NOMO-1 (cell line): ENCODE data around the gene PPTC7.
"Not testable (repeated sequence)": the region's sequence is repeated elsewhere in the genome, so short reads cannot be mapped to it uniquely, and the experiment has no call there.

ENCODE experiments used
- DNase-seq, 2 experiments: peaks; one replicate each; lab custom pipeline; 2025; ENCODE audit not compliant: unreplicated experiment in 2 of 2; lab: John Stamatoyannopoulos, UW

PPTC7 gene

DNA sequence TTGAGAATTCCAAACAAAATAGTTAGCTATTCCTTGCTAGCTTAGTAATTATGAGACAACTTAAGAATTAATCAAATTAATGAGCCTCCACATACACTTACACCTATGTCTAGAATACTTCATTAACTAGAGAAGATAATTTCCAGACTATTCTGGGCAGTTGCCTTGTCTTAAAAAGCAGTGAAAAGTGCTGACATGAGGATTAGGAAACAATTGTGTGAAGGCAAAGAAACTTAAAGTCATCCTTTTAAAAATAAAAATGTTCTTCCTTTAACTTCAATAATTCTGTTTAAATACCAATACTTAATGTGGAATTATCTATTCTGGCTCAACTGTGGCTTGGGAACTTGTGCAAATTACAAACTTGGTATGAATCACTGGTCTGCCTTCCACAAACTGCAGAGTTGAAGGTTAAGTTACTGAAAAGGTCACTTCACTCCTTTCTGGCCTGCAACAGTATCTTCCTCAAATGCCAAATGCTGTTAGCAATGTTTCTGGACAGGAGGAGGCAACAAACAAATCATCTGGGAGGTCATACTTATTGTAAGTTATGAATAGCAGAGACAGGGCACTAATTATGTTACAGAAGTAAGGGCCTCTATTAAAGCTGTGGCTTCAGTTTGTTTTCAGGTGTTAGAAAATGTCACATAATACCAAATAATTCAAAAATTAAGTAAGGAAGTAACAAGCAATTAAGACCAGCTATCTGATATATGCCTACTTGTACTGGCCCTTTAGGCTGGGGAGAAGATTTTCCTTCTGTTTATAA is 19.2 kb downstream of the PPTC7 start:
- peak in 1 of 2 experiments; percentile 39 for DNase-seq

DNA sequence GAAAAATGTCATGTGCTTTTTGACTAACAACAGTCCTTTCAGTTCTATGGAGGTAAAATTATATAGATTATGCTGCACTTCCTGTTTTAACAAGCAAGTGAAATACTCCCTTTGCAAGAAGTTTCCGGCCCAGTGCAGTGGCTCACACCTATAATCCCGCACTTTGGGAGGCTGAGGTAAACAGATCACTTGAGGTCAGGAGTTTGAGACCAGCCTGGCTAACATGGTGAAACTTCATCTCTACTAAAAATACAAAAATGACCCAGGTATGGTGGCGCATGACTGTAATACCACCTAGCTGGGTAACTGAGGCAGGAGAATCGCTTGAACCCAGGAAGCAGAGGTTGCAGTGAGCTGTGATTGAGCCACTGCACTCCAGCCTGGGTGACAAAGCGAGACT is 20.7 kb downstream of the PPTC7 start:
- peak in 1 of 2 experiments; percentile 58 for DNase-seq

DNA sequence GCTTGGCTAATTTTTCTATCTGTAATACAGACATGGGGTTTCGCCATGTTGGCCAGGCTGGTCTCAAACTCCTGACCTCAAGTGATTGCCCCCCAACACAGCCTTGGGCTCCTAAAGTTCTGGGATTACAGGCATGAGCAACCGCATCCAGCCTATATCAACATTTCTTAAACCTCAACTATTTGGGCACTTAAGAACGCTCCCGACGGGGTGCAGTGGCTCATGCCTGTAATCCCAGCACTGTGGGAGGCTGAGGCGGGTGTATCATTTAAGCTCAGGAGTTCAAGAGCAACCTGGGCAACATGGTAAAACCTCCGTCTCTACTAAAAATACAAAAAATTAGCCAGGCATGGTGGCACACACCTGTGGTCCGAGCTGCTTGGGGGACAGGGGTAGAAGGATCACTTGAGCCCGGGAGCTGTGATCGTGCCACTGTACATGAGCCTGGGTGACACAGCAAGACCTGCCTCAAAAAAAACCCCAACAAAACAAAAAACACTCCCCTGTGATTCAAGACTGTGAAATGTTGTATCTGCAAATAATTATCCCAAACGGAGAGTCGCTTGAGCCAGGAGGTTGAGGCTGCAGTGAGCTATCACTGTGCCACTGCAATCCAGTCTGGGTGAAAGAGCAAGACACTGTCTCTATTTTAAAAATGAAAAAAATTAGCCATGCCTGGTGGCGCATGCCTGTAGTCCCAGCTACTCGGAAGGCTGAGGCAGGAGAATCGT is 21.5 kb downstream of the PPTC7 start:
- DNase-seq = no peak

DNA sequence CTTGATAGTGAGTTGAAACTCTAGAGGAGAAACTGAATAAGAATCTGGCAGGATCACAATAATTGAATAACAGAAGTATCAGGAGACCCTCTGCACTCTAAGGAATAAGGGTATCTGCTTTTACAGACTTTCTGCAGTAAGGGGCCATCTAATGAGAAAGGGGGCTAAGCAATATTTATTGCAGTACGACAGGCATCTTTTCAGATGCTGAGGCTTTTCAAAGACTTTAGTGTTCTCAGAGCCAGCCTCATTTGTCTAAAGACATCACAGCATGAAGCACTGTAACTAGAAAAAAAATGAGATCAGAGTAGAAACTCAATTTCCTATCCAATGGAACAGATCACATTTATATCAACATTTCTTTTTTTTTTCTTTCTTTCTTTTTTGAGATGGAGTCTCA is 22.2 kb downstream of the PPTC7 start:
- DNase-seq = no peak

DNA sequence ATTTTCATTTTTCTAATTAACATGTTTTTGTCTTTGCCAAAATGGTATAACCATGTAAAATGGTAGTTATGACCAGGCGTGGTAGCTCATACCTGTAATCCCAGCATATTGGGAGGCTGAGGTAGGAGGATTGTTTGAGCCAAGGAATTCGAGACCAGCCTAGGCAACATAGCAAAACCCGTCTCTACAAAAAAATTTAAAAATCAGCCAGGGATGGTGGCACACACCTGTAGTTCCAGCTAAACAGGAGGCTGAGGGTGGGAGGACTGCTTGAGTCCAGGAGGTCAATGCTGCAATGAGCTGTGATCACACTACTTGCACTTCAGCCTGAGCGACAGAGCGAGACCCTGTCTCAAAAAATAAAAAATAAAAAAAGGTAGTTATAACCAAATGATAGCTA is 23.1 kb downstream of the PPTC7 start:
- DNase-seq = no peak

DNA sequence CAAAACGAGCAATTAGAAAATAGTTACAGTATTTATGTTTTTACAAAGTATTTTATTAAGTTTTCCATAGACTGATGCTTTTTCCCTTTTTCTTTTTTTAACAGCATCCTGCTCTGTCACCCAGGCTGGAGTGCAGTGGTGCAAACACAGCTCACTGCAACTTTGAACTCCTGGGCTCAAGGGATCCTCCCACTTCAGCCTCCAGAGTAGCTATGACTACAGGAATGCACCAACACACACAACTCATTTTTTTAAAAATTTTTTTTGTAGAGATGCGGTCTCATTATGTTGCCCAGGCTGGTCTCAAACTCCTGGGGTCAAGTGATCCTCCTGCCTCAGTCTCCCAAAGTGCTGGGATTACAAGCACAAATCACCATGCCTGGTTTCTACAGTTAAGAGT is 24.2 kb downstream of the PPTC7 start:
- DNase-seq = not testable (repeated sequence)

DNA sequence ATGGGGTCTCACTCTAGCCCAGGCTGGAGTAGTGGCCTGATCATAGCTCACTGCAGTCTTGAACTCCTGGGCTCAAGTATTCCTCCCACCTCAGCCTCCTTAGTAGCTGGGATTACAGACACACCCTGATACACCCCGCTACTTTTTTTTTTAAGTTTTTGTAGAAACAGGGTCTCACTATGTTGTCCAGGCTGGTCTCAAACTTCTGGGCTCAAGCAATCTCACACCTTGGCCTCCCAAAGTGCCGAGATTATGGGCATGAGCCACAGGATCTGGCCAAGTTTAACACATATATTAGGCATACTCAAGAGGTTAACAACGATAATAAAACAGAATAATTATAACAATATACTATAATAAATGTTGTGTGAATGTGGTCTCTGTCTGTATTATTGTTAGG is 25.8 kb downstream of the PPTC7 start:
- no peak for DNase-seq

DNA sequence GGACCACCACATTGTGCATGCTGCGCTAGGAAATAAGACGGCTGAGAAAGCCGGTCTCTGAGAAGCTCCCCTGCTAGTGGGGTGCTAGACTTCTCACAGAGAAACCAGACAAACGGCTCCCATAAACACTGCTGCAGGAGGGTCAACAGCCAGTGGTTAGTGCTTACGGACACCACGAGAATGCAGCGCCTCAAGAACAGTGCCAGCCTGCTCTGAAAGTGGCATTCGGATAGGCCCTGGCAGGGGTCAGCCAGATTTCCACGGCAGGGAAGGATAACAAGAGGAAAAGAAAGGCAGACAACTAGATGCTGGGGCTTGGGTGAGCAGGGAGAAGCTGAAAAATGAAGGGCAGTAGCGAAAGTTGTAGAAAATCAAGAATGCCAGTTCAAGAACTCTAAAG is 26.4 kb downstream of the PPTC7 start:
- no peak for DNase-seq

DNA sequence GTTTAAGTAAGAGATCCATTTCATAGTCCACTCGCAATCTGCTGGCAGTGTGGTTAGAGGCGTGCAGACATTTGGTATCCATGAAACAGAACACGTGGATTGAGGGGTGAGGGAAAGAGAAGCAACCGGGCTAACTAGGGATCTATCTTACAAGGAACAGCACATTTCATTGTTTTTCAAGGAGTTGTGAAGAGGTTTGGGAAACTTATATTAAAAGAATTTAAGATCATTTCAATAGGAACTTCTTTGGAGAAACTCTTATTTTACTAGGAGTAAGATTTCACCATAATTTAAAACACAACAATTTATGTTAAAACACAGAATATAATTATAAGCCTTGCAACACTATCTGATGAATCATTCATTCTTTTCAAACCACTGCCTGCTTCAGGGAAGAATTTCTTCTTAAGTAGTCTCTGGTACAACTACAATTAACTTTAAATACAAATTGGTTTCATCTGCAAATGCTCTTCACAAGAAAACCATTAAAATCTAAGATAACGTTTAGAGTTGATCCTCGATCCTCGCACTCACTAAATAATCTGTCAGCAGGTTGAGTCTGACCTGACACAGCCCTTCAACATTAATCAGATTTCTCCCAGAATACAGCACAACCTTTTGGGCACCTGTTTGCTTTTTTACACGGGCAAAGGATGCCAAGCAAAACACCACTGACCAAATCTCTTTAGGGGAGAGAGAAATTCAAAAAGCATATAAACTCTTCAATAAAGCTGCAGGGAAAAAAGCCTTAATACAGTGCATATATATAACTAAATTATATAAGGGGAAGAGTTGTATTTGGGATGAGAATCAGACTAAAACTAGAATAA is 27.3 kb downstream of the PPTC7 start:
- peak; percentile 26 to 74 for DNase-seq

DNA sequence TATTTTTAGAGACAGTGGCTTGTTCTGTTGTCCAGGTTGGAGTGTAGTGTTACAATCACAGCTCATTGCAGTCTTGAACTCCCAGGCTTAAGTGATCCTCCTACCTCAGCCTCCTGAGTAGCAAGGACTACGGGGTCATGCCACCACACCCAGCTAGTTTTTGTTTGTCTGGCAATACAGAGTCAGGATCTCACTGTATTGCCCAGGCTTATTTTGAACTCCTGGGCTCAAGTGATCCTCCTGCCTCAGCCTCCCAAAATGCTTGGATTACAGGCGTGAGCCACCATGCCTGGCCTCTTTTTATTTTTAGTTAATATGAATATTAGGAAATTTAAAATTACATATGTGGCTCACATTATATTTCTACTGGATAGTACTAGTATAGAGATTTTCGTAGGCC is 28.9 kb downstream of the PPTC7 start:
- DNase-seq = no peak

DNA sequence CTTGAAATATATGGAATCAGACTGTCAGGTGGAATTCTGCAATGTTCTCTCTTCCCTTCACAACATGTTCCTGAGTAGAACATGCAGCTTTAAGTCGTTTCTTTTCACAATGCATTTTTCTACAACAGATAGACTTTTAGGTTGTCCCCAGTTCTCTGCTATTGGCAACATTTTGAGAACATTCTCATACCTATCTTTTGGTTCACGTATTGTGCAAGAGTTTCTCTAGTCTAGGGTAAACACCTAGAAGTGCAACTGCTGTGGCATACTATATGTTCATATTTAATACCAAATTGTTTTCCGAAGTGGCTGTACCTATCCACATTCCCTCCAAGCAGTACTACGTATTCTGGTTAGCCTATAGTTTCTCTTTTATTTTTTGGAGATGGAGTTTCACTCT is 32.1 kb downstream of the PPTC7 start:
- no peak for DNase-seq

DNA sequence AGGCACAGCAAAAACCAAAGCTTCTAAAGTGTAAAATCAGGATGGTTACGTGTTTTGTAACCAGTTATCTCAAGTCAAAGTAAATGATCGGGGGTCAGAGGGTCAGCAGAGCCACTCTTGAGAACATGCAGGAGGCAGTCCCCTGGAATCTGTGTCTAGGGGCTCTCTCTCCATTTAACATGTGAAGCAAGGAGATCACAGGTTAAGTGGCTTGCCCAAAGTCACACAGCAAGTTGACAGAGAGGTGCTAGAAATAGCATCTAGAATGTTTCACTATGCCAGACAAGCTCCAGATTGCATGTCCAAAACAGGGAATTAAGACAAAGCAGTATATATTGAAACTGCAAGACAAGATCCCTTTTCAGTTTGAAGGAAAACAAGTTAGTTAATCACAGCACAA is 33.4 kb downstream of the PPTC7 start:
- no peak for DNase-seq

DNA sequence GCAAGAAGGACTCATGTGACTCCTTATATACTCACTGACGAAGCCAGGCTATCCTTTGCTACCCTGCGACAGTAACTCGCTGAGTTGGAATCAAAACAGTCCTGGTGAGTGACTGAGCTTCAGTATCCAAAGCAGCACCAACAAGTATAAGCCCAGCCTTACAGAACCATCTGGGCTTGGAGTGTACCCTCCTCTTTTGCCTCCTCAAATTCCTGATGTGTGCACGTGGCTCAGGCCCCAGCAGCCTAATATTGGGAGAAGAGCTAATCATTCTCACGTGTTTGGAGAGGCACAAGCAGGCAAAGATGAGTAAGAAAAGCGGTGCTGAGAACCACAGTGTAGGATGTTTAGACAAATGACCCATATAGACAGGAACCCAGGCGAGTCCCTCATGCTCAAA is 34.4 kb downstream of the PPTC7 start:
- DNase-seq = no peak

DNA sequence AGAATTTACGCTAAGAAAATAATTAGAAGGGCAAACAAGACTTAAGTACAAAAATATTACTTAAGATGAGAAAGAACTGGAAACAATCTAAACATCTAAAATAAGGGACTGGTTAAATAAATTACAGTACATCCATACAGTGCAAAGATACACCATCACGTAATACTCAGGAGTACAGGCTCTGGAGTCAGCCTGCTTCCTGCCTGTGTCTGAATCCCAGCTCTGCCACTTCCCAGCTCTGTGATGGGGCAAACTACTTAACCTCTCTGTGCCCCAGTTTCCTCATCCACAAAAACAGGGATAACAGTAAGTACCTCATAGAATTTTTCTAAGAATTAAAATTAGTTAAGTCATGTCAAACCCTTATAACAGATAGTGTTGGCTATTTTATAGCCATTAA is 36.0 kb downstream of the PPTC7 start:
- DNase-seq = no peak

DNA sequence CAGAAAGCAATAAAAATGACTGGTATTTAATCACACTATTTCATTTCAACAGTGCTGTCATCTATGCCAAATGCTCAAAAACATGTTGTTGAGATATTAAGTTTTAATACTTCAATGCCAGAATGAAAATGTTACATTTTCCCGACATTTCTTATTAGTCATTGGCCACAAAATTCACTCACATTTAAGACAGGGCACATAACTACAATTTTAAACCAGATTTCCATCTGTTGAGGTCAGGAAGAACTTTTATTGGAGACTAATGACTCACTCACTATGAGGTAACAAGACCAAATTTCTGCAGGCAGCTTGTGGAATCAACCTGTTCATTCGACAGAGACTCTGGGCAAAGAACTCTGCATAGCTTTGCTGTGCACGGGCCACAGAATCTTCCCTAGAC is 36.8 kb downstream of the PPTC7 start:
- DNase-seq = peak; percentile 28 to 71

DNA sequence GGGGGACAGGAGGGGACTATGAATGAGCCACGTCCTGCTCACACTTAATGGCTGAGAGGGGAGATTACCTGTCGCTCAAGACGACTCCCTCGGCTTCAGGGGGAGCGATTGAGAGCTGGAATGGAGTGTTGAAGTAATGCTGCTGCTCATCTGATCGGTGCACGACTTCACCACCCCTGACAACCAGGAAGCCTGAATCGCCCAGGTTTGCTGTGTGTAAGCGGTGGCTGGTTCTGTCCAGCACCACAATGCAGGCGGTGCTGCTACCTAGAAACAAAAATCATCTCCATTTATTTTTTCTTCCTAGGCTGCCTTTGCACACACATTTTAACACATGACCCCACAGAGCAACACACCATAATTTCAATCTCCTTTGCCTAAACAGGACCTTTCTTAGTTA is 37.3 kb downstream of the PPTC7 start:
- DNase-seq = no peak

DNA sequence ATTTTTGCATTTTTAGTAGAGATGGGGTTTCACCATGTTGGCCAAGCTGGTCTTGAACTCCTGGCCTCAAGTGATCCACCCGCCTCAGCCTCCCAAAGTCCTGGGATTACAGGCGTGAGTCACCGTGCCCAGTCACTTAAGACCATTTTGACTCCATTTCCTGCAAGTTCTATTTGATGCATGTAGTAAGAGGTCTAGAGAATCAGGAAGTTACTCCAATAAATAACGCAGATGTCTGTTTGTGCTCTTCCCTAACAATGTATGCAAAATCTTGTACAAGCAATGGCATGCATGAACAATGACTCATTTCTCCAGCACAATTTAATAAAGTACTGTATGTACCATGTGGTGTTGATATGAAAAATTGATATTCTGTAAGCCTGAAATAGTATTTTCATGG is 37.9 kb downstream of the PPTC7 start:
- peak; percentile 51 to 83 for DNase-seq

DNA sequence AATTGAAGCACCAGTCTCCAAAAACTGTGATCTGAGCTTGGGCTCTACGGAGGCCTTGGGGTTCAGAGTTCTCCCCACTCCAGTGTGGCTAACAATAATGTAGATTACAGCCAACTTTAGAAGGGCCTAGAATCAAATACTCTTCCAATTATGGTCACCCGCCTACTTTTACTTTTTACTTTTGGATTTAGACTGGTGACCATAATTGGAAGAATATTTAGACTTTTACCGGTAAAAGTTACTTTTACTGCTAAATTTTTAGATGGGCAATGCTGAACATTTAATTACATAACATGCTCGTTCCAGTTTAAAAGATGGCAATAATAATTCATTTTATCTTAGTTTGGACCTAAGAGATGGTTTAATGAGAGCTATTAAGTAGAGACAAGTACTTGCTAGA is 39.2 kb downstream of the PPTC7 start:
- DNase-seq = no peak

DNA sequence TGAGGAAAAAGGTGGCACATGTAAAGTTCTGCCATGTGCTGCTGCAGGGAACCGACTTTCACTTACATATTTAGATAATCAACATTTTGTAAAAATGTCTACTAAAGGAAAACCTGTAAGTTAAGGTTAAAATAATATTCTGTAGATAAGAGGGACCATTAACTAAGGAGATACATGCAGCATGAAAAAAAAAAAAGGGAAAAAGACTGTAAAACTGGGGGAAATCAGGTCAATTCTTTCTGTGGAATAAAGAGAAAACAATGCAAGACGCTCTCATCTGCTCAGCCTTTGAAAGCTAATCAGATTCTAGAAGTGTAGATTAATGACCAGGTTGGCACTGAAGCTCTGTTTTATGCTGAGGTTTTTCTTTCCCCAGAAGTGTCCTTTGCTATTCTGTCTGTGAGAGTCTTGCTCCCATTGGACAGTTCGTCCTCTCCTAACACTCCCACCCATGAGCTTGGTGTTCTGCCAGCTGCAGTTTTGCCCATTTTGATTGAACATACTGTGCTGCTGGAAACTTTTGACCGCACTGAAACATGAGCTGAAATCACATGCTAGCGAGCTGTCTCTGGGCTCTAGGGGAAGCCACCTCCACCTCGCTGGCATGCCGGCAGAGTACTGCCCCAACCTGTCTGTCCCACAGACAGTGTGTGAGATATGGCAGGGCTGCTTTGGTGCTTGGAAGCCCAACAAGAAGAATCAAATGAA is 39.7 kb downstream of the PPTC7 start:
- no peak for DNase-seq

DNA sequence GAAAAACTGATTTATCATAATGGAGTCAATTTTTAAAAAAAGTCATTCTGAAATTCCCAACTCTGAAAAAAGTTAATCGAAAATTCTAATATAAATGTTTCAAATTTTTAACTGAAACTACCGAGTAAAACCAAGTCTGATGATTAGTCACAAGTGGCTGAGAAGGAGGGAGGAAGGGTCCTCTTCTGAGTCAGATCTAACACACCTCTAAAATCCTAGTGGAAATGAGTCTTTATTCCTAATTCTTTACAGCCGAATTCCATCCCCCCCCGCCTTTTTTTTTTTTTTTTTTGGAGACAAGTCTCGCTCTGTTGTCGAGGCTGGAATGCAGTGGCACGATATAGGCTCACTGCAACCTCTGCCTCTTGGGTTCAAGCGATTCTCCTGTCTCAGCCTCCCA is 43.1 kb downstream of the PPTC7 start:
- DNase-seq = no peak
